GM12878 (cell line): Measurements from ENCODE around the gene MAD1L1. TPM values are rescaled to one million over a fixed set of nuclear protein-coding genes. Genes with fewer than 3 reads are reported as not detected.

Experiments
- ATAC-seq: fragments of 200-7000 bp; cut with Tn5 transposase; 3 replicates; pipeline ENCODE4 v1.9.1; 2020; ENCODE audit warnings: mild to moderate bottlenecking, moderate library complexity
- BruUV-seq: library from RNA; stranded (reverse); fragments of 400-500 nt; replicated peaks from 2 replicates; lab custom pipeline; 2021; lab: Mats Ljungman, UMichigan
- CTCF ChIA-PET: fragments of 300-600 bp; sonication (Branson Sonifier 250); formaldehyde crosslinking; extraction: SDS; loops from one replicate; lab custom pipeline; 2021; ENCODE audit warnings: inconsistent platforms; lab: Yijun Ruan, JAX
- POLR2A ChIA-PET: fragments of 350-600 bp; formaldehyde crosslinking; extraction: SDS; loops from one replicate; lab custom pipeline; 2021; ENCODE audit warnings: inconsistent platforms; lab: Charles Lee
- RAD21 ChIA-PET: fragments of 300-600 bp; sonication (Branson Sonifier 250); formaldehyde crosslinking; loops from one replicate; lab custom pipeline; 2023; ENCODE audit warnings: antibody characterized with exemption; ENCODE audit not compliant: unreplicated experiment; lab: Charles Lee
- SMC1A ChIA-PET: fragments of 300-600 bp; sonication (Branson Sonifier 250); formaldehyde crosslinking; loops from one replicate; lab custom pipeline; 2023; ENCODE audit not compliant: unreplicated experiment, uncharacterized antibody; lab: Charles Lee
- DNase-seq: peaks from one replicate; pipeline ENCODE4 v3.0.0-alpha.2; 2011; ENCODE audit warnings: low read depth, low spot score
- FAIRE-seq: peaks from 3 replicates; lab custom pipeline; 2011; peaks lifted over from hg19 to GRCh38; lab: Jason Lieb, UNC
- H2AFZ ChIP-seq: 2 replicates; pipeline ENCODE4 v1.6.0; 2011; ENCODE audit warnings: low read depth, low read length, control low read depth; ENCODE audit not compliant: control insufficient read depth
- H3K27ac ChIP-seq: 2 replicates; pipeline ENCODE4 v1.5.1; 2011; ENCODE audit warnings: control low read depth; ENCODE audit not compliant: control insufficient read depth, insufficient read depth
- H3K27me3 ChIP-seq, 2 experiments: replicated peaks in 1 of 2; 2 replicates each; pipeline versions ENCODE4 v1.6.0 to v1.6.1; 2011; ENCODE audit warnings: low read length in 1 of 2; ENCODE audit not compliant: control insufficient read depth in 2 of 2, insufficient read depth in 2 of 2
- H3K36me3 ChIP-seq, 2 experiments: 2 replicates each; pipeline ENCODE4 v1.5.1; 2011; ENCODE audit warnings: low read length in 1 of 2; ENCODE audit not compliant: control insufficient read depth in 2 of 2, insufficient read depth in 2 of 2
- H3K4me1 ChIP-seq: 2 replicates; pipeline ENCODE4 v1.6.1; 2011; ENCODE audit warnings: mild to moderate bottlenecking, low read length, moderate library complexity, mixed read lengths; ENCODE audit not compliant: control insufficient read depth, insufficient read depth
- H3K4me2 ChIP-seq: 2 replicates; pipeline ENCODE4 v1.6.0; 2011; ENCODE audit warnings: control low read depth; ENCODE audit not compliant: control insufficient read depth, insufficient read depth
- H3K4me3 ChIP-seq: fragments of 200-600 bp; sonication (generic); 2 replicates; pipeline ENCODE4 v1.5.1; 2016
- H3K79me2 ChIP-seq: 2 replicates; pipeline ENCODE4 v1.6.0; 2011; ENCODE audit warnings: low read length; ENCODE audit not compliant: control insufficient read depth, insufficient read depth
- H3K9ac ChIP-seq: 2 replicates; pipeline ENCODE4 v1.8.0; 2011; ENCODE audit warnings: low read length, control low read depth, mixed read lengths; ENCODE audit not compliant: control insufficient read depth, insufficient read depth
- H3K9me3 ChIP-seq: replicated peaks from 3 replicates; pipeline ENCODE4 v1.5.1; 2011; ENCODE audit warnings: mild to moderate bottlenecking, low read length; ENCODE audit not compliant: control insufficient read depth, insufficient read depth
- H4K20me1 ChIP-seq: 2 replicates; pipeline ENCODE4 v1.6.0; 2011; ENCODE audit not compliant: control insufficient read depth, insufficient read depth
- BCL11A ChIP-seq: IDR thresholded peaks from 2 replicates; pipeline ENCODE4 v1.6.1; 2011; ENCODE audit warnings: low read depth, low read length
- CBX5 ChIP-seq: sonication (generic); IDR thresholded peaks from 2 replicates; pipeline ENCODE4 v1.6.1; 2016; ENCODE audit warnings: low read depth, moderate library complexity, mild to moderate bottlenecking, inconsistent platforms
- ESRRA ChIP-seq: IDR thresholded peaks from 2 replicates; pipeline ENCODE4 v1.6.1; 2012; ENCODE audit warnings: mild to moderate bottlenecking, low read length, improper control_type of control experiment
- FOXK2 ChIP-seq: fragments of 450-650 bp; IDR thresholded peaks from 2 replicates; pipeline ENCODE4 v1.6.1; 2017; ENCODE audit warnings: mild to moderate bottlenecking, moderate library complexity
- GABPA ChIP-seq: IDR thresholded peaks from 2 replicates; pipeline ENCODE4 v1.6.1; 2014; ENCODE audit warnings: antibody characterized with exemption, low read depth, mild to moderate bottlenecking, inconsistent platforms
- HDAC6 ChIP-seq: fragments of 200-600 bp; sonication (generic); IDR thresholded peaks from one replicate; pipeline ENCODE4 v1.8.0; 2017; ENCODE audit warnings: antibody characterized with exemption; ENCODE audit not compliant: unreplicated experiment
- HDGF ChIP-seq: fragments of 450-650 bp; IDR thresholded peaks from 2 replicates; pipeline ENCODE4 v1.6.1; 2016; ENCODE audit warnings: antibody characterized with exemption
- HSF1 ChIP-seq: fragments of 150-350 bp; IDR thresholded peaks from 2 replicates; pipeline ENCODE4 v1.6.1; 2014; ENCODE audit warnings: mild to moderate bottlenecking, low read depth, low read length
- MEF2A ChIP-seq: IDR thresholded peaks from 2 replicates; pipeline ENCODE4 v1.6.1; 2011; ENCODE audit warnings: low read depth, mild to moderate bottlenecking, low read length, moderate library complexity; ENCODE audit not compliant: insufficient read depth
- NR2C2 ChIP-seq: IDR thresholded peaks from 2 replicates; pipeline ENCODE4 v1.6.1; 2011; ENCODE audit warnings: borderline replicate concordance, low read depth; ENCODE audit not compliant: control insufficient read depth, insufficient read length
- POLR2AphosphoS5 ChIP-seq: IDR thresholded peaks from 2 replicates; pipeline ENCODE4 v1.6.1; 2011; ENCODE audit warnings: mild to moderate bottlenecking, low read length, inconsistent platforms
- RAD21 ChIP-seq: IDR thresholded peaks from 2 replicates; pipeline ENCODE4 v1.6.1; 2011; ENCODE audit warnings: mild to moderate bottlenecking, low read depth, low read length, moderate library complexity; ENCODE audit not compliant: insufficient read depth
- RELB ChIP-seq: fragments of 450-650 bp; IDR thresholded peaks from 2 replicates; pipeline ENCODE4 v1.6.1; 2017; ENCODE audit warnings: low read depth, mild to moderate bottlenecking, moderate library complexity
- STAT1 ChIP-seq: fragments of 450-650 bp; conservative IDR thresholded peaks from 2 replicates; pipeline ENCODE4 v1.6.1; 2014; ENCODE audit warnings: antibody characterized with exemption, mild to moderate bottlenecking
- ZBTB4 ChIP-seq: fragments of 450-650 bp; formaldehyde crosslinking; IDR thresholded peaks from 2 replicates; pipeline ENCODE4 v1.4.0; 2022; ENCODE audit warnings: mild to moderate bottlenecking, moderate library complexity
- ZZZ3 ChIP-seq: IDR thresholded peaks from 2 replicates; pipeline ENCODE4 v1.6.1; 2011; ENCODE audit warnings: low read depth; ENCODE audit not compliant: control insufficient read depth, insufficient read length
- WGBS: methylation state at CpG from one replicate; pipeline ENCODE4 v1.1.6; 2016; ENCODE audit warnings: low lambda C conversion rate; ENCODE audit not compliant: insufficient replicate concordance, insufficient coverage; ENCODE audit errors: missing lambda C conversion rate; 5-methylcytosine and 5-hydroxymethylcytosine counted together
- in situ Hi-C: fragments of 300-500 bp; cut with MboI; formaldehyde crosslinking; loops from 9 replicates; pipeline ENCODE4 v1.14.3; 2018; ENCODE audit warnings: mixed read lengths
- intact Hi-C: fragments of 100-400 bp; cut with micrococcal nuclease; formaldehyde crosslinking; loops from one replicate; pipeline ENCODE4 v1.14.2; 2022; ENCODE audit not compliant: unreplicated experiment
- polyA plus RNA-seq, 11 experiments: library from polyadenylated mRNA; depleted of rRNA in 4 of 11; unstranded in 6 of 11; stranded (reverse) in 5 of 11; fragments of >200 nt; fragmentation: Nextera tagmentation in 4 of 11; fragmentation: Illumina TruSeq in 1 of 11; extraction: Ambion mirVana in 4 of 11; extraction: Trizol in 1 of 11; gene quantifications; 1 replicate in 1 of 11; 2 replicates in 10 of 11; pipeline versions ENCODE4 v1.2.1 to v1.2.3, GENCODE V29; 2011 to 2016; ENCODE audit warnings: inconsistent platforms in 2 of 11, missing spikeins in 2 of 11, low read depth in 1 of 11
- total RNA-seq, 4 experiments: library from RNA; depleted of rRNA in 3 of 4; stranded (reverse); fragments of >200 nt in 3 of 4; fragmentation: Illumina TruSeq in 1 of 4; extraction: Trizol in 1 of 4; gene quantifications; 2 replicates each; pipeline versions ENCODE4 v1.2.1 to v1.2.3, GENCODE V29; 2013 to 2021

The MAD1L1 gene
- total and polyA plus RNA-seq, 10 of the 15 experiments (the other 5 are each of a cell fraction or from before 2014, with no cell fraction given) = 2.2 to 76.8 (median 38.3) TPM

GRCh38 chr7:2200584-2200980 is 32.2 kb downstream of the MAD1L1 start:
- RAD21 ChIA-PET = interaction anchor here (0.8 to 0.9 kb wide), 2 partner anchors 148 to 621 kb away, joined by 3 read pairs; no protein-coding TSS in a partner anchor
- no peak for ATAC-seq
- SMC1A ChIA-PET = no interaction called here
- POLR2A ChIA-PET = no interaction called here
- CTCF ChIA-PET = interaction anchor here (1.2 kb wide), 1 partner anchor 9 kb away, joined by 5 read pairs; no protein-coding TSS in a partner anchor
- no peak for DNase-seq
- BruUV-seq = no TSS peak
- H3K9me3 ChIP-seq = peaks cover 2% of the 10 kb centered on the region; the same call in 1 of the 3 replicates
- in situ Hi-C loops = no loop called here
- peaks cover 7 to 36% of the 10 kb centered on the region in 2 experiments; a peak in 3 of 4 replicates for H3K36me3 ChIP-seq
- no peak overlapping the region for H3K4me3 ChIP-seq
- no peak for FAIRE-seq
- peaks cover 9% of the 10 kb centered on the region for H3K4me1 ChIP-seq
- H3K27ac ChIP-seq = no peak overlapping the region
- H4K20me1 ChIP-seq = no peaks in the 10 kb centered on the region
- no peak overlapping the region for H3K9ac ChIP-seq
- no peak overlapping the region for H2AFZ ChIP-seq
- no peaks in the 10 kb centered on the region for H3K79me2 ChIP-seq
- H3K27me3 ChIP-seq = no peaks in the 10 kb centered on the region
- no peak overlapping the region for H3K4me2 ChIP-seq
- intact Hi-C loops = loop anchor here (10.0 kb wide), 1 partner anchor 386 kb away; no protein-coding TSS in a partner anchor
- TF ChIP-seq FOXK2 (no peak), ESRRA (no peak), HDAC6 (no peak), HDGF (no peak), POLR2AphosphoS5 (no peak), NR2C2 (no peak), STAT1 (no peak), ZZZ3 (no peak), RAD21 (no peak), ZBTB4 (no peak), BCL11A (no peak), CBX5 (no peak), GABPA (no peak), HSF1 (no peak), MEF2A (no peak), RELB (no peak)
- TF ChIP-seq, all 136 proteins: peak for 0
- WGBS = 94% methylated on average over 17 of the region's 18 CpGs
